Kidney tubule cell (primary cell): ENCODE results near the gene RAB11B.
"Not testable (repeated sequence)": the region's sequence is repeated elsewhere in the genome, so short reads cannot be mapped to it uniquely, and the experiment has no call there.

Source experiments
- DNase-seq: peaks from one replicate; pipeline ENCODE4 v3.0.0-alpha.2; 2018; ENCODE audit warnings: low spot score

The RAB11B gene

GRCh38 chr19:8393871-8394250 lies 3.7 kb downstream of the RAB11B start:
- no peak for DNase-seq

GRCh38 chr19:8395621-8396082 lies 5.5 kb downstream of the RAB11B start:
- no peak for DNase-seq

- no peak for DNase-seq
Observed at GRCh38 chr19:8396185-8396562, 6.0 kb downstream of the RAB11B start.

- peak; percentile 64 for DNase-seq
Observed at GRCh38 chr19:8396563-8397203, 6.5 kb downstream of the RAB11B start.

- DNase-seq, result no peak
Observed at GRCh38 chr19:8397271-8397670, 7.1 kb downstream of the RAB11B start.

- DNase-seq, result no peak
Observed at GRCh38 chr19:8397746-8398310, 7.7 kb downstream of the RAB11B start.

- peak; percentile 90 for DNase-seq
Observed at GRCh38 chr19:8398311-8398771, 8.2 kb downstream of the RAB11B start.

- DNase-seq, result no peak
Observed at GRCh38 chr19:8399681-8400188, 9.6 kb downstream of the RAB11B start.

- no peak for DNase-seq
Observed at GRCh38 chr19:8401981-8402411, 11.8 kb downstream of the RAB11B start.

- no peak for DNase-seq
Observed at GRCh38 chr19:8403098-8403819, 13.1 kb downstream of the RAB11B start.

- DNase-seq, result no peak
Observed at GRCh38 chr19:8403820-8404109, 13.6 kb downstream of the RAB11B start.

- DNase-seq, result no peak
Observed at GRCh38 chr19:8404391-8405151, 14.4 kb downstream of the RAB11B start.

GRCh38 chr19:8410718-8411117 lies 20.6 kb downstream of the RAB11B start:
- DNase-seq, result not testable (repeated sequence)

GRCh38 chr19:8412783-8413628 lies 22.8 kb downstream of the RAB11B start, which contains the start of gene MARCHF2:
Gene MARCHF2 (plus strand): TSS chr19:8413305. CDS start chr19:8421841, 8,536 bp downstream.
- DNase-seq, result peak; percentile 97

- no peak for DNase-seq
Observed at GRCh38 chr19:8413629-8413995, 23.5 kb downstream of the RAB11B start.

GRCh38 chr19:8416796-8417195 lies 26.6 kb downstream of the RAB11B start:
- DNase-seq, result no peak

- no peak for DNase-seq
Observed at GRCh38 chr19:8421484-8422461, 31.6 kb downstream of the RAB11B start.

- DNase-seq, result peak; percentile 95
Observed at GRCh38 chr19:8423817-8424223, 33.7 kb downstream of the RAB11B start.

GRCh38 chr19:8425331-8425730 lies 35.2 kb downstream of the RAB11B start:
- DNase-seq, result not testable (repeated sequence)

- DNase-seq, result no peak
Observed at GRCh38 chr19:8426283-8426682, 36.1 kb downstream of the RAB11B start.
